ENCODE measurements around the gene CPNE1. TPM values are rescaled to one million over a fixed set of nuclear protein-coding genes. Genes with fewer than 3 reads are reported as not detected.

CPNE1 gene
- total RNA-seq, 1 experiment from 2014 or later = 217 TPM

GRCh38 chr20:35578469-35578868 is 86.2 kb downstream of the CPNE1 start:
- H3K4me1 ChIP-seq (ENCODE audit: control insufficient read depth, insufficient read depth, low read length) = no peaks in the 10 kb centered on the region
- TF ChIP-seq, protein P1, sequence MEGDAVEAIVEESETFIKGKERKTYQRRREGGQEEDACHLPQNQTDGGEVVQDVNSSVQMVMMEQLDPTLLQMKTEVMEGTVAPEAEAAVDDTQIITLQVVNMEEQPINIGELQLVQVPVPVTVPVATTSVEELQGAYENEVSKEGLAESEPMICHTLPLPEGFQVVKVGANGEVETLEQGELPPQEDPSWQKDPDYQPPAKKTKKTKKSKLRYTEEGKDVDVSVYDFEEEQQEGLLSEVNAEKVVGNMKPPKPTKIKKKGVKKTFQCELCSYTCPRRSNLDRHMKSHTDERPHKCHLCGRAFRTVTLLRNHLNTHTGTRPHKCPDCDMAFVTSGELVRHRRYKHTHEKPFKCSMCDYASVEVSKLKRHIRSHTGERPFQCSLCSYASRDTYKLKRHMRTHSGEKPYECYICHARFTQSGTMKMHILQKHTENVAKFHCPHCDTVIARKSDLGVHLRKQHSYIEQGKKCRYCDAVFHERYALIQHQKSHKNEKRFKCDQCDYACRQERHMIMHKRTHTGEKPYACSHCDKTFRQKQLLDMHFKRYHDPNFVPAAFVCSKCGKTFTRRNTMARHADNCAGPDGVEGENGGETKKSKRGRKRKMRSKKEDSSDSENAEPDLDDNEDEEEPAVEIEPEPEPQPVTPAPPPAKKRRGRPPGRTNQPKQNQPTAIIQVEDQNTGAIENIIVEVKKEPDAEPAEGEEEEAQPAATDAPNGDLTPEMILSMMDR (IDR thresholded peaks at IDR 0.05) = no peak
- TF ChIP-seq, protein P2, sequence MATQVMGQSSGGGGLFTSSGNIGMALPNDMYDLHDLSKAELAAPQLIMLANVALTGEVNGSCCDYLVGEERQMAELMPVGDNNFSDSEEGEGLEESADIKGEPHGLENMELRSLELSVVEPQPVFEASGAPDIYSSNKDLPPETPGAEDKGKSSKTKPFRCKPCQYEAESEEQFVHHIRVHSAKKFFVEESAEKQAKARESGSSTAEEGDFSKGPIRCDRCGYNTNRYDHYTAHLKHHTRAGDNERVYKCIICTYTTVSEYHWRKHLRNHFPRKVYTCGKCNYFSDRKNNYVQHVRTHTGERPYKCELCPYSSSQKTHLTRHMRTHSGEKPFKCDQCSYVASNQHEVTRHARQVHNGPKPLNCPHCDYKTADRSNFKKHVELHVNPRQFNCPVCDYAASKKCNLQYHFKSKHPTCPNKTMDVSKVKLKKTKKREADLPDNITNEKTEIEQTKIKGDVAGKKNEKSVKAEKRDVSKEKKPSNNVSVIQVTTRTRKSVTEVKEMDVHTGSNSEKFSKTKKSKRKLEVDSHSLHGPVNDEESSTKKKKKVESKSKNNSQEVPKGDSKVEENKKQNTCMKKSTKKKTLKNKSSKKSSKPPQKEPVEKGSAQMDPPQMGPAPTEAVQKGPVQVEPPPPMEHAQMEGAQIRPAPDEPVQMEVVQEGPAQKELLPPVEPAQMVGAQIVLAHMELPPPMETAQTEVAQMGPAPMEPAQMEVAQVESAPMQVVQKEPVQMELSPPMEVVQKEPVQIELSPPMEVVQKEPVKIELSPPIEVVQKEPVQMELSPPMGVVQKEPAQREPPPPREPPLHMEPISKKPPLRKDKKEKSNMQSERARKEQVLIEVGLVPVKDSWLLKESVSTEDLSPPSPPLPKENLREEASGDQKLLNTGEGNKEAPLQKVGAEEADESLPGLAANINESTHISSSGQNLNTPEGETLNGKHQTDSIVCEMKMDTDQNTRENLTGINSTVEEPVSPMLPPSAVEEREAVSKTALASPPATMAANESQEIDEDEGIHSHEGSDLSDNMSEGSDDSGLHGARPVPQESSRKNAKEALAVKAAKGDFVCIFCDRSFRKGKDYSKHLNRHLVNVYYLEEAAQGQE (IDR thresholded peaks at IDR 0.05; ENCODE audit: insufficient read depth in 1 of 2, low read depth in 2 of 2, low read length in 1 of 2) = no peak
- no peak for TF ChIP-seq SIN3A (IDR thresholded peaks at IDR 0.05; ENCODE audit: borderline replicate concordance, insufficient read depth, low read depth, low read length)
- TF ChIP-seq TCF7L2 (IDR thresholded peaks at IDR 0.05; ENCODE audit: low read depth, low read length) = no peak
- no peak for TF ChIP-seq POLR2AphosphoS5 (IDR thresholded peaks at IDR 0.05; ENCODE audit: low read depth, low read length)
- intact Hi-C loops (cut with micrococcal nuclease; ENCODE audit: unreplicated experiment) = no loop called here
- ChIA-PET CTCF (no interaction called here), POLR2A (no interaction called here)
- DNase-seq (ENCODE audit: low read depth, low spot score) = no peak
- H3K27ac ChIP-seq (ENCODE audit: low read length) = no peak overlapping the region
- H3K9me3 ChIP-seq (ENCODE audit: control insufficient read depth, insufficient read depth, low read depth, low read length) = no peaks in the 10 kb centered on the region
- BruUV-seq (replicated peaks) = no TSS peak
- H3K4me3 ChIP-seq (ENCODE audit: low read depth in 2 of 2, low read length in 2 of 2) = no peak overlapping the region
- no peak for ATAC-seq
- in situ Hi-C loops (cut with HindIII; ENCODE audit: low pct_unique_long_range_greater_than_20kb, low sequenced_read_pairs) = no loop called here
- no peaks in the 10 kb centered on the region for H3K27me3 ChIP-seq (ENCODE audit: control insufficient read depth, insufficient read depth, low read length)
- H3K36me3 ChIP-seq (ENCODE audit: control insufficient read depth, insufficient read depth, low read length) = no peaks in the 10 kb centered on the region

DNA sequence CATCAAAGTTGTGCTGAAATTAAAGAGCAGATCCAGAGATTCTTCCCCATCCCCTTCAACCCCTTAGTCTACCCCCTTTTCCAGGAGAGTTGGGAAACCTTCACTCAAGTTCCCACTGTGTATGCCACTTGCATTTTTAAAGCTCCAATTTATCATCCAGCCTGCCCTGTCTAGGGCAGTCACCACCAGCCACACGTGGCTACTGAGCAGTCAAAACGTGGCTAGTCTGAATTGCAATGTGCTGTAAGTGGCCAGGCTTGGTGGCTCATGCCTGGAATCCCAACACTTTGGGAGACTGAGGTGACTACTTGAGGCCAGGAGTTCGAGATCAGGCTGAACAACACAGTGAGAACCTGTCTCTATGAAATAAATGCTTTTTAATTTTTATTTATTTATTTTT is 87.9 kb downstream of the CPNE1 start:
- no peaks in the 10 kb centered on the region for H3K4me1 ChIP-seq (ENCODE audit: control insufficient read depth, insufficient read depth, low read length)
- H3K27me3 ChIP-seq (ENCODE audit: control insufficient read depth, insufficient read depth, low read length) = no peaks in the 10 kb centered on the region
- TF ChIP-seq TCF7L2 (IDR thresholded peaks at IDR 0.05; ENCODE audit: low read depth, low read length) = no peak
- TF ChIP-seq, protein P1 (IDR thresholded peaks at IDR 0.05) = no peak
- TF ChIP-seq POLR2AphosphoS5 (IDR thresholded peaks at IDR 0.05; ENCODE audit: low read depth, low read length) = no peak
- TF ChIP-seq SIN3A (IDR thresholded peaks at IDR 0.05; ENCODE audit: borderline replicate concordance, insufficient read depth, low read depth, low read length) = no peak
- no peak for ATAC-seq
- H3K4me3 ChIP-seq (ENCODE audit: low read depth in 2 of 2, low read length in 2 of 2) = no peak overlapping the region
- in situ Hi-C loops (cut with HindIII; ENCODE audit: low pct_unique_long_range_greater_than_20kb, low sequenced_read_pairs) = no loop called here
- intact Hi-C loops (cut with micrococcal nuclease; ENCODE audit: unreplicated experiment) = no loop called here
- POLR2A ChIA-PET = interaction anchor here (0.7 kb wide), 1 partner anchor 671 kb away, joined by 3 read pairs; no protein-coding TSS in a partner anchor
- no peak for DNase-seq (ENCODE audit: low read depth, low spot score)
- H3K27ac ChIP-seq (ENCODE audit: low read length) = no peak overlapping the region
- H3K36me3 ChIP-seq (ENCODE audit: control insufficient read depth, insufficient read depth, low read length) = no peaks in the 10 kb centered on the region
- CTCF ChIA-PET = no interaction called here
- BruUV-seq (replicated peaks) = no TSS peak
- no peaks in the 10 kb centered on the region for H3K9me3 ChIP-seq (ENCODE audit: control insufficient read depth, insufficient read depth, low read depth, low read length)

Other genes starting within 250 kb of the CPNE1 start
- gene GDF5, start 226.7 kb downstream of the CPNE1 start, total RNA-seq (2021; ENCODE audit: unreplicated experiment) = 0.26 TPM
- 82.5 TPM for gene CEP250, start 209.3 kb downstream of the CPNE1 start, total RNA-seq (2021; ENCODE audit: unreplicated experiment)
- not detected for gene C20orf173, start 135.2 kb downstream of the CPNE1 start, total RNA-seq (2021; ENCODE audit: unreplicated experiment)
- 265 TPM for gene ERGIC3, start 122.8 kb downstream of the CPNE1 start, total RNA-seq (2021; ENCODE audit: unreplicated experiment)
- 17.6 TPM for gene SPAG4, start 49.1 kb downstream of the CPNE1 start, total RNA-seq (2021; ENCODE audit: unreplicated experiment)
- 100 TPM for gene RBM12, start within 50 bp of the CPNE1 start, total RNA-seq (2021; ENCODE audit: unreplicated experiment)
- gene NFS1, start 34.5 kb upstream of the CPNE1 start, total RNA-seq (2021; ENCODE audit: unreplicated experiment) = 44.9 TPM
- gene ROMO1, start 34.5 kb upstream of the CPNE1 start, total RNA-seq (2021; ENCODE audit: unreplicated experiment) = 319 TPM
- gene RBM39, start 77.4 kb upstream of the CPNE1 start, total RNA-seq (2021; ENCODE audit: unreplicated experiment) = 282 TPM
- gene PHF20, start 107.1 kb upstream of the CPNE1 start, total RNA-seq (2021; ENCODE audit: unreplicated experiment) = 51.5 TPM